AG10803 (cell line): Measurements from ENCODE around the gene RASSF4.

ENCODE experiments used
- DNase-seq: peaks from one replicate; pipeline ENCODE4 v3.0.0; 2010; ENCODE audit warnings: low read depth
- H3K4me3 ChIP-seq: 2 replicates; pipeline ENCODE4 v1.5.1; 2011; ENCODE audit warnings: mild to moderate bottlenecking, low read length, control low read depth
- TF ChIP-seq, protein P1 (sequence below): conservative IDR thresholded peaks from 2 replicates; pipeline ENCODE4 v1.5.1; 2011; ENCODE audit warnings: mild to moderate bottlenecking, low read length, control low read depth, inconsistent platforms

RASSF4 gene, protein sequence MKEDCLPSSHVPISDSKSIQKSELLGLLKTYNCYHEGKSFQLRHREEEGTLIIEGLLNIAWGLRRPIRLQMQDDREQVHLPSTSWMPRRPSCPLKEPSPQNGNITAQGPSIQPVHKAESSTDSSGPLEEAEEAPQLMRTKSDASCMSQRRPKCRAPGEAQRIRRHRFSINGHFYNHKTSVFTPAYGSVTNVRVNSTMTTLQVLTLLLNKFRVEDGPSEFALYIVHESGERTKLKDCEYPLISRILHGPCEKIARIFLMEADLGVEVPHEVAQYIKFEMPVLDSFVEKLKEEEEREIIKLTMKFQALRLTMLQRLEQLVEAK

GRCh38 chr10:44959247-44960087, at the start of gene RASSF4:
Gene RASSF4 (plus strand): TSS chr10:44959802. CDS start chr10:44970203, 10,401 bp downstream.
- TF ChIP-seq, protein P1, sequence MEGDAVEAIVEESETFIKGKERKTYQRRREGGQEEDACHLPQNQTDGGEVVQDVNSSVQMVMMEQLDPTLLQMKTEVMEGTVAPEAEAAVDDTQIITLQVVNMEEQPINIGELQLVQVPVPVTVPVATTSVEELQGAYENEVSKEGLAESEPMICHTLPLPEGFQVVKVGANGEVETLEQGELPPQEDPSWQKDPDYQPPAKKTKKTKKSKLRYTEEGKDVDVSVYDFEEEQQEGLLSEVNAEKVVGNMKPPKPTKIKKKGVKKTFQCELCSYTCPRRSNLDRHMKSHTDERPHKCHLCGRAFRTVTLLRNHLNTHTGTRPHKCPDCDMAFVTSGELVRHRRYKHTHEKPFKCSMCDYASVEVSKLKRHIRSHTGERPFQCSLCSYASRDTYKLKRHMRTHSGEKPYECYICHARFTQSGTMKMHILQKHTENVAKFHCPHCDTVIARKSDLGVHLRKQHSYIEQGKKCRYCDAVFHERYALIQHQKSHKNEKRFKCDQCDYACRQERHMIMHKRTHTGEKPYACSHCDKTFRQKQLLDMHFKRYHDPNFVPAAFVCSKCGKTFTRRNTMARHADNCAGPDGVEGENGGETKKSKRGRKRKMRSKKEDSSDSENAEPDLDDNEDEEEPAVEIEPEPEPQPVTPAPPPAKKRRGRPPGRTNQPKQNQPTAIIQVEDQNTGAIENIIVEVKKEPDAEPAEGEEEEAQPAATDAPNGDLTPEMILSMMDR: no peak; the same call in 1 of the 2 replicates
- peak within 1 kb of the TSS; percentile 74 for H3K4me3 ChIP-seq
- DNase-seq: peak; percentile 75

- DNase-seq: no peak
- TF ChIP-seq, protein P1: no peak
- no peak overlapping the region for H3K4me3 ChIP-seq
Measured at GRCh38 chr10:44909910-44910309, 49.7 kb upstream of the RASSF4 start.

DNA sequence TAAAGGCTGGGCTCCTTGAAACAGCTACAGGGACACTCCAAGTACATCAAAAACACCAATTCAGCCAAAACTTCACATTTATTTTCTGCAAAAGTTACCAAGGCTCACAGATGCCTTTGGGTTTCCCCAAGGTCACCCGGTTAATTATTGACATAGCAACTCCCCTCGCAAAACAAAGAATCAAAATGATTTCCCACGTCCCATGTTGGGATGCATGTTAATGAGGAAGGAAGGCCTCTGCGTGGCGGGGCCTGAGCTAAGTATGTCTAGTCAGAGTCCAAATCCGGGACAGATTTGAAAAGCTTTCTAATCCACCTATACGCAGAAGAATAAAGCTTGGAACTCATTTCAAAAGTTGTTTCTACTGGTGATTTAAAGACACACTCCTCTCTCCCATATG, 49.0 kb upstream of the RASSF4 start:
- H3K4me3 ChIP-seq: no peak overlapping the region
- TF ChIP-seq, protein P1: no peak
- DNase-seq: no peak

DNA sequence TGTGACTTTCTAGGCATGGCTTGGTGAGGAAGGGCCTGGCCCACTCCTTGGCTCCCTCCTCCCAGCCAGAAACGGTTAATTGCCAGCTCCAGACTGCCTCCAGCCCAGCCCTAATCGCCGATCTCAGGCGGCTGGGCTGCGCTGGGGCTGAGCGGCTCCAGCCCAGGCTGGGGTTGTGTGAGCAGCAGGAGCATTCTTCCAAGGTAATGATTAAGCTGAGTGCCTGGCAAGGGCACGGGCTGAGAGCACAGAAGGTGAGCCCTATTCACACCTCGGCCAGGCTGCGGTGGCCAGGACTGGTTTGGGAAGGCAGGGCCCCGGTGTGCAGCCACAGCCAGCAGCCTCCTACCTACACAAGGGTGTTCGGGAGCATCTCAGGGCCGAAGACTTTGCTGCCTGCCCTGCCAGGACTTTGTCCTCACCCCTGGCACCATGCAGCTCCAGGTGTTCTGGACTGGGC, 48.5 kb upstream of the RASSF4 start, which contains the start of gene TMEM72:
Gene TMEM72, plus strand, starts transcription at position 257 of the 460 bp plus-strand sequence. Its CDS starts 176 bp downstream, at position 433.
- DNase-seq: no peak
- TF ChIP-seq, protein P1: no peak
- H3K4me3 ChIP-seq: no peak within 1 kb of the TSS

GRCh38 chr10:44911951-44912350, 47.7 kb upstream of the RASSF4 start:
- TF ChIP-seq, protein P1: no peak
- DNase-seq: no peak
- H3K4me3 ChIP-seq: no peak overlapping the region

GRCh38 chr10:44913350-44914081, 46.1 kb upstream of the RASSF4 start:
- no peak for DNase-seq
- no peak overlapping the region for H3K4me3 ChIP-seq
- TF ChIP-seq, protein P1: no peak
